22Rv1 (cell line): Measurements from ENCODE around the gene PAFAH1B1.

Experiments
- H3K27ac ChIP-seq: fragments of 450-650 bp; 2 replicates; pipeline ENCODE4 v1.5.1; 2017
- ZFX ChIP-seq: fragments of 450-650 bp; IDR thresholded peaks from 2 replicates; pipeline ENCODE4 v1.6.1; 2017; ENCODE audit warnings: antibody characterized with exemption, borderline replicate concordance
- TF ChIP-seq, protein P1 (sequence below): fragments of 450-650 bp; IDR thresholded peaks from 2 replicates; pipeline ENCODE4 v1.5.1; 2017; ENCODE audit warnings: mild to moderate bottlenecking

PAFAH1B1 gene

DNA sequence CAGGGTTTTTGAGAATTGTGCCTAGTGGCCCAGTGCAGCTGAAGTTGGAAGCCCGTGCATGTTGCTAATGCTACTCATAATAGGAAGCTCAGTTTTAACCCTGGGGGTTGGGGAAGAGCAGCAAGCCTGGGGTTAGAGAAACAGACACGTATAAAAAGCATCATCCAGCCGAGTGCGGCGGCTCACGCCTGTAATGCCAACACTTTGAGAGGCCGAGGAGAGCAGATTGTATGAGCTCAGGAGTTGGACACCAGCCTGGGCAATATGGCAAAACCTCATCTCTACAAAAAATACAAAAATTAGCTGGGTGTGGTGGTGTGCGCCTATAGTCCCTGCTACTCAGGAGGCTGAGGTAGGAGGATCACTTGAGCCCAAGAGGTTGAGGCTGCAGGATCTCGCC is 120.4 kb downstream of the PAFAH1B1 start:
- TF ChIP-seq, protein P1, sequence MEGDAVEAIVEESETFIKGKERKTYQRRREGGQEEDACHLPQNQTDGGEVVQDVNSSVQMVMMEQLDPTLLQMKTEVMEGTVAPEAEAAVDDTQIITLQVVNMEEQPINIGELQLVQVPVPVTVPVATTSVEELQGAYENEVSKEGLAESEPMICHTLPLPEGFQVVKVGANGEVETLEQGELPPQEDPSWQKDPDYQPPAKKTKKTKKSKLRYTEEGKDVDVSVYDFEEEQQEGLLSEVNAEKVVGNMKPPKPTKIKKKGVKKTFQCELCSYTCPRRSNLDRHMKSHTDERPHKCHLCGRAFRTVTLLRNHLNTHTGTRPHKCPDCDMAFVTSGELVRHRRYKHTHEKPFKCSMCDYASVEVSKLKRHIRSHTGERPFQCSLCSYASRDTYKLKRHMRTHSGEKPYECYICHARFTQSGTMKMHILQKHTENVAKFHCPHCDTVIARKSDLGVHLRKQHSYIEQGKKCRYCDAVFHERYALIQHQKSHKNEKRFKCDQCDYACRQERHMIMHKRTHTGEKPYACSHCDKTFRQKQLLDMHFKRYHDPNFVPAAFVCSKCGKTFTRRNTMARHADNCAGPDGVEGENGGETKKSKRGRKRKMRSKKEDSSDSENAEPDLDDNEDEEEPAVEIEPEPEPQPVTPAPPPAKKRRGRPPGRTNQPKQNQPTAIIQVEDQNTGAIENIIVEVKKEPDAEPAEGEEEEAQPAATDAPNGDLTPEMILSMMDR = no peak
- TF ChIP-seq ZFX = no peak
- H3K27ac ChIP-seq = no peak overlapping the region

DNA sequence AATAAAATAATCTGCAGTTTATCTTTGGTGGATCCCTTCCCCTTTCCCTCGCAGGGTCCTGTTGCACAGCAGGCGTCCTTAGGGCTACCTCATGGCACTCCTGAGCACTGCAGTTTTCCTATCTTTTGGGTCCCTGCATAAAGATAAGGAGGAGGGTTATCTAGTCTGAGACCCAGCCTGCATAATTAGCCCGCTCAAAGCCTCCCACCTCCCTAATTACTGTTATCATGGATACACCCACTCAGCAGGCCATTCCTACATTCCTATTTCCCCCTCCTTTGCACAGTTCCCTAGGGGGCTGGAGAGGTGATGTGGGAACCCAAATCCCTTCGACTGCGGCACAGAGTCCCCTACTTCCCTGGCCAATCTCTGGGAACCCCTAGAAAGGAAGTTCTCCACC is 123.2 kb downstream of the PAFAH1B1 start:
- TF ChIP-seq, protein P1 = no peak
- no peak for TF ChIP-seq ZFX
- H3K27ac ChIP-seq = no peak overlapping the region

- no peak overlapping the region for H3K27ac ChIP-seq
- TF ChIP-seq ZFX = no peak
- TF ChIP-seq, protein P1 = no peak
These were observed 124.9 kb downstream of the PAFAH1B1 start for GRCh38 chr17:2718150-2718938.

DNA sequence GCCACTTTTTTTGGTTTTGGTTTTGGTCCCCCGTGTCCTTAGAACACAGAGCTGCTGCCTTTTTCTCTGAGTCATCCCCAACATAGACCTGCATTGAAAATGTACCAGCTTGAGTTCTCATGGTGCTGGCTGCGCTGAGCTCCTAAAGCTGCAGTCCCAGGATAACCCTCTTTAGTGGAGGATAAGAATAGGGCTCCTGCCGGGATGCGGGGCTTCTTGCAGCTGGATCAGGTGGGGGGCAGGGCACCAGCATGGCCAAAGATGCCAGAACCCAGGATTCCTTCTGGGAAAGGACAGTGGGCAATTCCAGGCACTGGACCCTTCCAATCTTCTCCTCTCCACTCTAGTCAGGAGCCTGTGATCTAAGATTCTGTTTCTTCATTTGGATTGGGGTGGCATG is 126.4 kb downstream of the PAFAH1B1 start:
- no peak overlapping the region for H3K27ac ChIP-seq
- TF ChIP-seq ZFX = no peak
- TF ChIP-seq, protein P1 = no peak

GRCh38 chr17:2721603-2722002 is 128.1 kb downstream of the PAFAH1B1 start:
- H3K27ac ChIP-seq = no peak overlapping the region
- no peak for TF ChIP-seq ZFX
- TF ChIP-seq, protein P1 = no peak

- no peak overlapping the region for H3K27ac ChIP-seq
- TF ChIP-seq, protein P1 = no peak
- TF ChIP-seq ZFX = no peak
These were observed 129.2 kb downstream of the PAFAH1B1 start for GRCh38 chr17:2722611-2723010.

DNA sequence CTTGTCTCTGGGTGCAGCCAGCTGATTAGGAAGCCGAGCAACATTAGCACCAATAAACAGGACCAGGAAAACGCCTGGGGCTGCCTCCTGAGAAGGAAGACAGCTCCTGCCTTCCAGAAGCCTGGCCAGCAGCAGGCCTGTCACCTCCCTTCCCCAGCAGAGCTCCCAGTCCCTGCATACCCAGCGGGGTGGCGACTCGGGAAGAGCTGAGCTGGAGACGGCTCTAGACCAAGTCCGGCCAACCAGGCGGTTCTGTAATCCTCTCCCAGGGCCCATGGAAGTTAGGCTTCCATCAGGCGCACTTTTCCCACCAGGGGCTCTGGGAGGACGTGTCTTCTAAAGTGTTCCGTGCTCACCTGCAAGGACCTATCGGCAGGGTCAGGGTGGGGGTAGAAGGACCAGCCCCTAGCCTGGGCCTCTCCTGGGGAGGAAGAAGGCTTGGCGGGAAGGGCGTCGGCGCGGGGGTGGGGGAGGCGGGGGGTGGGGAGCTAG is 130.1 kb downstream of the PAFAH1B1 start:
- no peak overlapping the region for H3K27ac ChIP-seq
- no peak for TF ChIP-seq ZFX
- TF ChIP-seq, protein P1 = no peak
